Measurements from ENCODE around the gene LRRC59. TPM values are rescaled to one million over a fixed set of nuclear protein-coding genes. Genes with fewer than 3 reads are reported as not detected.

Gene LRRC59
- polyA plus RNA-seq, 1 donor, result 45.1 TPM

- no peak for DNase-seq
Measured at GRCh38 chr17:50360486-50361115, 36.7 kb downstream of the LRRC59 start.

- no peak for DNase-seq
Measured at GRCh38 chr17:50359998-50360461, 37.3 kb downstream of the LRRC59 start.

- DNase-seq, result no peak
Measured at GRCh38 chr17:50359005-50359699, 38.2 kb downstream of the LRRC59 start.

GRCh38 chr17:50358177-50358576 lies 39.1 kb downstream of the LRRC59 start:
- no peak for DNase-seq

- DNase-seq, result no peak
Measured at GRCh38 chr17:50356892-50357510, 40.3 kb downstream of the LRRC59 start.

- DNase-seq, result no peak
Measured at GRCh38 chr17:50356418-50356817, 40.9 kb downstream of the LRRC59 start.

GRCh38 chr17:50355701-50356341 lies 41.5 kb downstream of the LRRC59 start:
- DNase-seq, result no peak

GRCh38 chr17:50355336-50355700 lies 42.0 kb downstream of the LRRC59 start:
- DNase-seq, result no peak

- DNase-seq, result no peak
Measured at GRCh38 chr17:50354776-50355175, 42.5 kb downstream of the LRRC59 start.

- DNase-seq, result no peak
Measured at GRCh38 chr17:50354198-50354597, 43.1 kb downstream of the LRRC59 start.

GRCh38 chr17:50353600-50354195 lies 43.6 kb downstream of the LRRC59 start:
- DNase-seq, result no peak

- DNase-seq, result no peak
Measured at GRCh38 chr17:50352693-50353599, 44.4 kb downstream of the LRRC59 start.

- DNase-seq, result no peak
Measured at GRCh38 chr17:50352072-50352692, 45.1 kb downstream of the LRRC59 start.

- no peak for DNase-seq
Measured at GRCh38 chr17:50350733-50351132, 46.6 kb downstream of the LRRC59 start.

- no peak for DNase-seq
Measured at GRCh38 chr17:50349243-50349600, 48.1 kb downstream of the LRRC59 start.

- no peak for DNase-seq
Measured at GRCh38 chr17:50348522-50349242, 48.6 kb downstream of the LRRC59 start.

- no peak for DNase-seq
Measured at GRCh38 chr17:50347894-50348291, 49.4 kb downstream of the LRRC59 start.

GRCh38 chr17:50347117-50347893 lies 50.0 kb downstream of the LRRC59 start:
- DNase-seq, result no peak

GRCh38 chr17:50346313-50347116 lies 50.8 kb downstream of the LRRC59 start:
- no peak for DNase-seq

Measured in hindlimb muscle (tissue), 1 donor.